ENCODE measurements around the gene KMT2C. TPM values are rescaled to one million over a fixed set of nuclear protein-coding genes. Genes with fewer than 3 reads are reported as not detected.

The KMT2C gene
- total and polyA plus RNA-seq, 2 of the 13 experiments (the other 11 are each of a cell fraction or from before 2014, with no cell fraction given): 7.1 to 14.4 TPM

DNA sequence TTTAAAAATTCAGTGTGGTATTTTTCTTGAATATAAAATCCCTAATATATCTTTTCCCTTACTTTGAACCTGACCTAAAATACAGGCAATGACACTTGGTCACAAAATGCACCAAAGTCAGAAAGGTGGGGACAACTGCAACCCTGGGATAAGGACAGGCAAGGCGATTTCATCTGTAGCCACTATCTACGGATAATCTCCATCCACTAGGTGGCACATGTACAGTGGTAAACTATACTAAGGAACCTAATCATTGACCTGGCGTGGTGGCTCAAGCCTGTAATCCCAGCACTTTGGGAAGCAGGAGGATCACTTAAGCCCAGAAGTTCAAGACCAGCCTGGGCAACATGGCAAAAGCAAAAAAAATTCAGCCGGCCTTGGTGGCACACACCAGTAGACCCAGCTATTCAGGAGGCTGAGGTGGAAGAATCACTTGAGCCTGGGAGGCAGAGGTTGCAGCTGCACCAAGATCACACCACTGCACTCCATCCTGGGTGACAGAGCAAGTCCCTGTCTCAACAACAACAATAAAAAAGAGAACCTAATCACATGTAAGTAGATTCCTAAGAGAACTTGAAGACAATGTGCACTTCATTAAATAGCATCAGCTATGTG, 98.9 kb downstream of the KMT2C start:
- no peaks in the 10 kb centered on the region for H3K27me3 ChIP-seq (ENCODE audit: control insufficient read depth in 1 of 2, insufficient read depth in 2 of 2, low read length in 2 of 2)
- peaks cover 17% of the 10 kb centered on the region for H4K20me1 ChIP-seq (ENCODE audit: insufficient read depth, low read length)
- no peak overlapping the region for H2AFZ ChIP-seq (ENCODE audit: low read length)
- in situ Hi-C loops (cut with HindIII; ENCODE audit: extremely low pct_ligation_motif_present, low pct_unique_long_range_greater_than_20kb) (no loop called here), intact Hi-C loops (cut with micrococcal nuclease; ENCODE audit: unreplicated experiment) (loop anchor here (1.0 to 5.0 kb wide), 2 partner anchors 100 to 370 kb away; partner anchors contain the start of gene KMT2C)
- ATAC-seq (peak; percentile 96), FAIRE-seq (peak; percentile 68), DNase-seq (ENCODE audit: low spot score) (peak; percentile 53)
- no peak overlapping the region for H3K27ac ChIP-seq (ENCODE audit: extremely low read length, insufficient read depth, low read length)
- 61% methylated on average over 4 of the region's 4 CpGs for WGBS (ENCODE audit: low lambda C conversion rate)
- no peak overlapping the region for H3K4me3 ChIP-seq (replicated peaks in 1 of 3; ENCODE audit: insufficient read depth in 1 of 3, low read depth in 2 of 3, low read length in 3 of 3)
- POLR2A ChIA-PET: no interaction called here
- no peaks in the 10 kb centered on the region for H3K36me3 ChIP-seq (replicated peaks in 1 of 2; ENCODE audit: control insufficient read depth in 1 of 2, insufficient read depth in 2 of 2, low read length in 2 of 2)
- BruUV-seq (replicated peaks): no TSS peak
- H3K4me2 ChIP-seq (ENCODE audit: low read depth, low read length): no peak overlapping the region
- peaks cover 16% of the 10 kb centered on the region for H3K79me2 ChIP-seq (ENCODE audit: insufficient read depth, low read length)
- no peak overlapping the region for H3K9ac ChIP-seq (ENCODE audit: insufficient read depth, low read depth, low read length)
- CTCF ChIA-PET (ENCODE audit: low intra/inter-chr PET ratio, low total read pairs): interaction anchor here (1.8 kb wide), 1 partner anchor 370 kb away, joined by 11 read pairs; no protein-coding TSS in a partner anchor
- no peaks in the 10 kb centered on the region for H3K9me3 ChIP-seq (ENCODE audit: low read length)
- H3K4me1 ChIP-seq (ENCODE audit: insufficient read depth, low read length): peaks cover 11% of the 10 kb centered on the region
- peak; percentile 23; the same call in 1 of the 2 replicates for TF ChIP-seq ZNF556 (CRISPR knock-in tag; IDR thresholded peaks at IDR 0.05; ENCODE audit: borderline replicate concordance)
- TF ChIP-seq MTF2 (CRISPR knock-in tag; IDR thresholded peaks at IDR 0.05; ENCODE audit: borderline replicate concordance): no peak
- TF ChIP-seq ZNF773 (CRISPR knock-in tag; IDR thresholded peaks at IDR 0.05; ENCODE audit: borderline replicate concordance): no peak
- no peak for TF ChIP-seq FOXK2 (IDR thresholded peaks at IDR 0.05)
- TF ChIP-seq, protein P1, sequence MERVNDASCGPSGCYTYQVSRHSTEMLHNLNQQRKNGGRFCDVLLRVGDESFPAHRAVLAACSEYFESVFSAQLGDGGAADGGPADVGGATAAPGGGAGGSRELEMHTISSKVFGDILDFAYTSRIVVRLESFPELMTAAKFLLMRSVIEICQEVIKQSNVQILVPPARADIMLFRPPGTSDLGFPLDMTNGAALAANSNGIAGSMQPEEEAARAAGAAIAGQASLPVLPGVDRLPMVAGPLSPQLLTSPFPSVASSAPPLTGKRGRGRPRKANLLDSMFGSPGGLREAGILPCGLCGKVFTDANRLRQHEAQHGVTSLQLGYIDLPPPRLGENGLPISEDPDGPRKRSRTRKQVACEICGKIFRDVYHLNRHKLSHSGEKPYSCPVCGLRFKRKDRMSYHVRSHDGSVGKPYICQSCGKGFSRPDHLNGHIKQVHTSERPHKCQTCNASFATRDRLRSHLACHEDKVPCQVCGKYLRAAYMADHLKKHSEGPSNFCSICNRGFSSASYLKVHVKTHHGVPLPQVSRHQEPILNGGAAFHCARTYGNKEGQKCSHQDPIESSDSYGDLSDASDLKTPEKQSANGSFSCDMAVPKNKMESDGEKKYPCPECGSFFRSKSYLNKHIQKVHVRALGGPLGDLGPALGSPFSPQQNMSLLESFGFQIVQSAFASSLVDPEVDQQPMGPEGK (CRISPR knock-in tag; IDR thresholded peaks at IDR 0.05): no peak
- TF ChIP-seq, protein P2, sequence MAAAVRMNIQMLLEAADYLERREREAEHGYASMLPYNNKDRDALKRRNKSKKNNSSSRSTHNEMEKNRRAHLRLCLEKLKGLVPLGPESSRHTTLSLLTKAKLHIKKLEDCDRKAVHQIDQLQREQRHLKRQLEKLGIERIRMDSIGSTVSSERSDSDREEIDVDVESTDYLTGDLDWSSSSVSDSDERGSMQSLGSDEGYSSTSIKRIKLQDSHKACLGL (CRISPR knock-in tag; IDR thresholded peaks at IDR 0.05): no peak
- TF ChIP-seq, protein P3, sequence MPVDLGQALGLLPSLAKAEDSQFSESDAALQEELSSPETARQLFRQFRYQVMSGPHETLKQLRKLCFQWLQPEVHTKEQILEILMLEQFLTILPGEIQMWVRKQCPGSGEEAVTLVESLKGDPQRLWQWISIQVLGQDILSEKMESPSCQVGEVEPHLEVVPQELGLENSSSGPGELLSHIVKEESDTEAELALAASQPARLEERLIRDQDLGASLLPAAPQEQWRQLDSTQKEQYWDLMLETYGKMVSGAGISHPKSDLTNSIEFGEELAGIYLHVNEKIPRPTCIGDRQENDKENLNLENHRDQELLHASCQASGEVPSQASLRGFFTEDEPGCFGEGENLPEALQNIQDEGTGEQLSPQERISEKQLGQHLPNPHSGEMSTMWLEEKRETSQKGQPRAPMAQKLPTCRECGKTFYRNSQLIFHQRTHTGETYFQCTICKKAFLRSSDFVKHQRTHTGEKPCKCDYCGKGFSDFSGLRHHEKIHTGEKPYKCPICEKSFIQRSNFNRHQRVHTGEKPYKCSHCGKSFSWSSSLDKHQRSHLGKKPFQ (CRISPR knock-in tag; IDR thresholded peaks at IDR 0.05; ENCODE audit: insufficient replicate concordance): no peak
- no peak for TF ChIP-seq TCF7 (IDR thresholded peaks at IDR 0.05; ENCODE audit: low read depth)
- TF ChIP-seq, protein P4, sequence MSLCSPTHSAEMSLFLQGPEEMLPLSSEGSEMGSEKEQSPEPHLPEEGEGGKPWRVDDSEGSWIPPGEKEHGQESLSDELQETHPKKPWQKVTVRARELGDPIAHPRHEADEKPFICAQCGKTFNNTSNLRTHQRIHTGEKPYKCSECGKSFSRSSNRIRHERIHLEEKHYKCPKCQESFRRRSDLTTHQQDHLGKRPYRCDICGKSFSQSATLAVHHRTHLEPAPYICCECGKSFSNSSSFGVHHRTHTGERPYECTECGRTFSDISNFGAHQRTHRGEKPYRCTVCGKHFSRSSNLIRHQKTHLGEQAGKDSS (CRISPR knock-in tag; IDR thresholded peaks at IDR 0.05; ENCODE audit: borderline replicate concordance, low read depth): no peak
- TF ChIP-seq CBX1 (IDR thresholded peaks at IDR 0.05; ENCODE audit: low read depth): no peak
- no peak for TF ChIP-seq SAP130 (CRISPR knock-in tag; IDR thresholded peaks at IDR 0.05; ENCODE audit: low read depth)
- peak; percentile 45; the same call in 1 of the 2 replicates for TF ChIP-seq RAD21 (CRISPR knock-in tag; IDR thresholded peaks at IDR 0.05)
- no peak for TF ChIP-seq ZNF891 (CRISPR knock-in tag; IDR thresholded peaks at IDR 0.05)
- TF ChIP-seq, protein P5, sequence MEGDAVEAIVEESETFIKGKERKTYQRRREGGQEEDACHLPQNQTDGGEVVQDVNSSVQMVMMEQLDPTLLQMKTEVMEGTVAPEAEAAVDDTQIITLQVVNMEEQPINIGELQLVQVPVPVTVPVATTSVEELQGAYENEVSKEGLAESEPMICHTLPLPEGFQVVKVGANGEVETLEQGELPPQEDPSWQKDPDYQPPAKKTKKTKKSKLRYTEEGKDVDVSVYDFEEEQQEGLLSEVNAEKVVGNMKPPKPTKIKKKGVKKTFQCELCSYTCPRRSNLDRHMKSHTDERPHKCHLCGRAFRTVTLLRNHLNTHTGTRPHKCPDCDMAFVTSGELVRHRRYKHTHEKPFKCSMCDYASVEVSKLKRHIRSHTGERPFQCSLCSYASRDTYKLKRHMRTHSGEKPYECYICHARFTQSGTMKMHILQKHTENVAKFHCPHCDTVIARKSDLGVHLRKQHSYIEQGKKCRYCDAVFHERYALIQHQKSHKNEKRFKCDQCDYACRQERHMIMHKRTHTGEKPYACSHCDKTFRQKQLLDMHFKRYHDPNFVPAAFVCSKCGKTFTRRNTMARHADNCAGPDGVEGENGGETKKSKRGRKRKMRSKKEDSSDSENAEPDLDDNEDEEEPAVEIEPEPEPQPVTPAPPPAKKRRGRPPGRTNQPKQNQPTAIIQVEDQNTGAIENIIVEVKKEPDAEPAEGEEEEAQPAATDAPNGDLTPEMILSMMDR (CRISPR knock-in tag; IDR thresholded peaks at IDR 0.05): peak; percentile 75
- peak; percentile 63 for TF ChIP-seq SMC3 (IDR thresholded peaks at IDR 0.05; ENCODE audit: low read length)
